HTERT RPE-1 (cell line): Measurements from ENCODE around the gene ANXA2.
"Not testable (repeated sequence)": the region's sequence is repeated elsewhere in the genome, so short reads cannot be mapped to it uniquely, and the experiment has no call there.

Experiments used
- in situ Hi-C: fragments of 300-500 bp; cut with MboI; formaldehyde crosslinking; loops from 4 replicates; pipeline ENCODE4 v1.14.3; 2020; ENCODE audit warnings: low sequenced_read_pairs

The ANXA2 gene

GRCh38 chr15:60397772-60398445 lies at the start of gene ANXA2:
Gene ANXA2 (minus strand): TSS chr15:60397986. CDS start chr15:60386075, 11,911 bp downstream.
- in situ Hi-C loops, result no loop called here

GRCh38 chr15:60444289-60444912 lies 46.6 kb upstream of the ANXA2 start:
- in situ Hi-C loops, result no loop called here

- in situ Hi-C loops, result no loop called here
Measured at GRCh38 chr15:60442763-60443162, 45.0 kb upstream of the ANXA2 start.

GRCh38 chr15:60442031-60442650 lies 44.4 kb upstream of the ANXA2 start:
- in situ Hi-C loops, result no loop called here

- in situ Hi-C loops, result no loop called here
Measured at GRCh38 chr15:60441331-60441730, 43.5 kb upstream of the ANXA2 start.

GRCh38 chr15:60438646-60439045 lies 40.9 kb upstream of the ANXA2 start:
- in situ Hi-C loops, result no loop called here

DNA sequence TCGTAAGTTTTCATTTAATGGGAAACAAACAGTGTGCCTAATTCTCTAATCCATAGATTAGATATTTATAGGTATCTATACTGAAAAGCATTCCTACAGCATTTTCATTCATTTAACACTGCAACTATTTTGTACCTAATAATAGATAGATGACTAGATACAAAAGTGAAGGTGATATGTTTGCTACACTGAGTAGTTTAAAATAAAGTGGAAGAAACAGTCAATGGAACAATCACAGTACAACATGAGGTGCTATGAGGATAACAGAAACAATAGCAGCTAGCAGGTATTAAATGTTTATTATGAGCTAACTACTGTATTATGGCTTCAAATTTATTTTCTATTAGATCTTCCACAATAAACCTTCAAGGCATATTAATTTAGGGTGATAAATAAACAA lies 31.1 kb upstream of the ANXA2 start:
- in situ Hi-C loops, result no loop called here

DNA sequence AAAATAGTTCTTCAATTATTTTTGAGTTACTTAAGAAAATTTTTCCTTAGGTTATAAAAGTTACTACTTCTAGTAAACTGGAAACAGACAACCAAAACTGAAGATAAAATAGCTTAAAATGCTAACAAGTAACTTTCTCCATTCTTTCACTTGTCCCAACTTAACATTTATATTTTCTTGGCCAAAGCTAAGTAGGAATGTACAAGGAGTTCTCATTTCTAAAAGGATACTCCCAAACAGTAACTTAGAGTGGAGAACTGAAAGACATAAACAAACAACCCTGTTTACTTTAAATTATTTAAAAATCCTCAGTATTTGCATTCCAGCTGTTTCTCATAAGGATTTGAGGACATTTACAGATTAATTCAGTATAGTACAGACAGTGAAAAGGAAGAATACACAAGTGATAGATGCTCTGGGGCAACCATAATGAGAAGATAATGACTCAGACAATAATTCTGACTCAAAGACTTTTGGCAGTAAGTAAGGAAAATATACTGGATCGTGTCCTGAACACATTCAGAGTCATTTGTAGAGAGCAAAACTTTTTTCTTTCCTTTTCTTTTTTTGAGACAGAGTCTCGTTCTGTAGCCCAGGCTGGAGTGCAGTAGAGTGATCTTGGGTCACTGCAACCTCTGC lies 29.2 kb upstream of the ANXA2 start:
- in situ Hi-C loops, result no loop called here

- in situ Hi-C loops, result no loop called here
Measured at GRCh38 chr15:60425461-60425860, 27.7 kb upstream of the ANXA2 start.

- in situ Hi-C loops, result no loop called here
Measured at GRCh38 chr15:60424006-60424405, 26.2 kb upstream of the ANXA2 start.

GRCh38 chr15:60423537-60423936 lies 25.8 kb upstream of the ANXA2 start:
- in situ Hi-C loops, result no loop called here

DNA sequence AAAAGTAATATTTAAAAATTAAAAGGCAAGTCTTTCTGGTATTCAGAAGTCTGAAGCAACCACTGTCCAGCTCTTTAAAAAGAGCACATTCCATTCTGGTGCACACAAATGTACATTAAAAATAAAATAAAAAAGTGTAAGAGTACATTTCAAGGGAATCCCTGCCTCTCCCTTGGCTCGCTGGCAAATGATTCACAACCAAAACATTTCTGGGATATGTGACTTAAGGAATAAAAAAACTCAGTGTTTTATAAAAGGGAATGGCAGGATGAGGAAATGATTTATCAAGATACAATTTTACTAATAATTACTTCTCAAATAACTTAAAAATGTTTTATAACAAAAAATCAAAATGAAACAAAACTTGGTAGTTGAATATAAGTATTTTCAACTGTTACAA lies 23.8 kb upstream of the ANXA2 start:
- in situ Hi-C loops, result no loop called here

DNA sequence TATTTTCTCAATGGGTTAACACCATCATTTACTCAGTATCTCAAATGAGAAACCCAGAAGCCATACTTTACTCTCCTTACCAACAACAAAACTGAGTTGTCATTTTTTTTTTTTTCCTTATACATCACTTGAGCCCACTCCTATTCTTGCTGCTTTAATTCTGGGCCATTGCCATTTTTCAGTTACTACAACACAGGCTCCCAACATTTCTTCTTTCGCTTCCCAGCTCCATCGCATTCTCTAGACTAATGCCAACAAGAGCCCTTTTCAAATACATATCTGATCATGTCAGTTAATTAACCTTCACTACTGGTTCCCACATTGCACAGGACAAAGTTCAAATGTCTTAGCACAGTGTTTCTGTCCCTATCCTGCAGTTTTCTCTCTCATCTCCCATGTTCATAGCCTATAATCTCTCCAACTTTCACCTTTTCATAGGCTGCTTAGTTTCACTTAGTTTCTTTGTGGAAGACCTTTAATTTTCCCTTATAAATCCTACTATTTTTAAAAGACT lies 22.5 kb upstream of the ANXA2 start:
- in situ Hi-C loops, result no loop called here

DNA sequence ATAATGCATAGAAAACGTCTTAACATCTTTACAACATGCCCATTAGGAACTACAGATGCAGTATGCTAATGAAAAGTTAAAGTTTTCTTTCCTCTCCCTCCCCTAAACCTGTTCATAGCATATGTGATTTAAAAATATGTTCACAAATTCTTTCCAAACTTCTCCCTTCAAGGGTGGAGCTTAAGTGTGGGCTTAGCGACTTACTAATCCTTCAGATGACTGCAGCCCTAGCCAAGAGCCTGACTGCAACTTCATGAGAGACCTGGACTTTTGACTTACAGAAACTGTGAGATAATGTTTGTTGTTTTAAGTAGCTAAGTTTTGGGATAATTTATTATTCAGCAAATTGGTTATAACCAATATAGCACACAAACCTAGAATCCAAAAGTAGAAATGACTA lies 22.0 kb upstream of the ANXA2 start:
- in situ Hi-C loops, result no loop called here

GRCh38 chr15:60418096-60418495 lies 20.3 kb upstream of the ANXA2 start:
- in situ Hi-C loops, result no loop called here

DNA sequence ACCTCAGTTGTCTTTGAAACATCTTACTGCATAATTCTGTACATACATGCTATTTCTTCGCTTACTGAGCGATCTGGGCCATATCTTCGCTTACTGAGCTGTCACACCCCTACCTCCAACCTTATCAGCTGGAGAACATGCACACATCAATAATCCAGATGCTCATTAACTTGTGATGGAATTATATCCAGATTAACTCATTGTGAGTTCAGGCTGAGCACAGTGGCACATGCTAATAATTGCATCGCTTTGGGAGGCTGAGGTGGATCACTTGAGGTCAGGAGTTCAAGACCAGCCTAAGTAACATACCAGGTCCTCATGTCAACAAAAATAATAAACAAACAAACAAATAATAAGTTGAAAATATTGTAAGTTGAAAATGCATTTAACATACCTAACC lies 19.3 kb upstream of the ANXA2 start:
- in situ Hi-C loops, result no loop called here

DNA sequence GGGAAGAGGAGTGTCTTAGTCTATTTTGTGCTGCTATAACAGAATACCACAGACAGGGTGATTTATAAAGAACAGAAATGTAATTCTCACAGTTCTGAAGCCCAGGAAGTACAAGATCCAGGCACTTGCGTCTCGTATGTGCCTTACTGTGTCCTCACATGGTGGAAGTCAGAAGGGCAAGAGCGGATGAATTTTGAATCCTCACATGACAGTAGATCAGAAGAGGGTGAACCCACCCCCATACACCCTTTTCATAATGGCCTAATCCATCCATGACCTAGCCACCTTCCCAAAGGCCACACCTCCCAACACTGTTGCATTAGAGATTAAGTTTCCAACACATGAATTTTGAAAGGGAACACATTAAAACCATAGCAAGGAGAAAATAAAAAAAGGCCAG lies 18.7 kb upstream of the ANXA2 start:
- in situ Hi-C loops, result no loop called here

- in situ Hi-C loops, result no loop called here
Measured at GRCh38 chr15:60414016-60414682, 16.4 kb upstream of the ANXA2 start.

DNA sequence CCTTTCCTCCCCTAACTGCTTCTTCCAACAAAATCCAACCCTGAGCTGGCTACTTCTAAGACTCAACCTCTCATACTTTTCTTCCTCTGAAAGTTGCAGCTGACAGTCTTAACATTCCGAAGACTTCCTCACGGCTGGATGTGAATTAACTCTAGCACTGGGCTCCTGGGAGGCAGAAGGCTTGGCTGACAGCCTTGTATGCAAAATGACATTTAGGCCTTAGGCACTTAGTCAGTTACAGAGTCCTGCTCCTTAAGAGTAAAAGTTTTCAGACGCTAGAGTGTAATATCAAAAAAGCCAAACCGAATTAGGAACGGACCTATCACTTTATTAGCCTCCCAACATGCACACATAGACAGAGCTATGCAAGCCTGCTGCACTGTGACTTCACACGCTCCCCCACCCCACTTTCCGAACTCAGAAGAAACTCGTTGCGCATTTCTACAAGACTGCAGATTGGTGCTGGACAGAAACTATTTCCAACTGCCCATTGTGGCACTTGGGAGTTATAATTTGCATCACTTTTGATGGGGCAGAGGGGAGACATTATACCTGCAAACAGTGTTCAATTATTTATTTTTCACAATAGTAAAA lies 15.5 kb upstream of the ANXA2 start:
- in situ Hi-C loops, result no loop called here

DNA sequence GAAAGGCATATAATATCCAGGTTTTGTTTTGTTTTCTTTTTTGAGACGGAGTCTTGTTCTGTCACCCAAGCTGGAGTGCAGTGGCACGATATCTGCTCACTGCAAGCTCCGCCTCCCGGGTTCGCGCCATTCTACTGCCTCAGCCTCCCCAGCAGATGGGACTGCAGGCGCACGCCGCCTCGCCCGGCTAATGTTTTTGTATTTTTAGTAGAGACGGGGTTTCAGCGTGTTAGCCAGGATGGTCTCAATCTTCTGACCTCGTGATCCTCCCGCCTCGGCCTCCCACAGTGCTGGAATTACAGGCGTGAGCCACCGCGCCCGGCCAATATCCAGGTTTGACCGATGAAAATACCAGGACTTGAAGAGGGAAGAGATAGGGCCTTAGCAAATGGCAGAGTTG lies 15.0 kb upstream of the ANXA2 start:
- in situ Hi-C loops, result not testable (repeated sequence)
